Sigmoid colon (tissue), 4 donors: ENCODE data around the gene LAMP5.

Experiments used
- EP300 ChIP-seq, 4 donors: sonication (generic); formaldehyde crosslinking; IDR thresholded peaks; one replicate each; pipeline ENCODE4 v1.6.1; 2017; ENCODE audit warnings: antibody characterized with exemption in 4 of 4
- POLR2A ChIP-seq, 2 donors: fragments of 450-650 bp; IDR thresholded peaks; one replicate each; pipeline ENCODE4 v1.6.1; 2016; ENCODE audit warnings: antibody characterized with exemption in 2 of 2, mild to moderate bottlenecking in 2 of 2, moderate library complexity in 2 of 2
- TF ChIP-seq, protein P1 (sequence below), 4 experiments: fragments of 450-650 bp in 3 of 4; fragments of 200-600 bp in 1 of 4; IDR thresholded peaks; one replicate each; pipeline ENCODE4 v1.5.1; 2016 to 2019; ENCODE audit warnings: antibody characterized with exemption in 4 of 4, mild to moderate bottlenecking in 3 of 4, moderate library complexity in 2 of 4

DNA sequence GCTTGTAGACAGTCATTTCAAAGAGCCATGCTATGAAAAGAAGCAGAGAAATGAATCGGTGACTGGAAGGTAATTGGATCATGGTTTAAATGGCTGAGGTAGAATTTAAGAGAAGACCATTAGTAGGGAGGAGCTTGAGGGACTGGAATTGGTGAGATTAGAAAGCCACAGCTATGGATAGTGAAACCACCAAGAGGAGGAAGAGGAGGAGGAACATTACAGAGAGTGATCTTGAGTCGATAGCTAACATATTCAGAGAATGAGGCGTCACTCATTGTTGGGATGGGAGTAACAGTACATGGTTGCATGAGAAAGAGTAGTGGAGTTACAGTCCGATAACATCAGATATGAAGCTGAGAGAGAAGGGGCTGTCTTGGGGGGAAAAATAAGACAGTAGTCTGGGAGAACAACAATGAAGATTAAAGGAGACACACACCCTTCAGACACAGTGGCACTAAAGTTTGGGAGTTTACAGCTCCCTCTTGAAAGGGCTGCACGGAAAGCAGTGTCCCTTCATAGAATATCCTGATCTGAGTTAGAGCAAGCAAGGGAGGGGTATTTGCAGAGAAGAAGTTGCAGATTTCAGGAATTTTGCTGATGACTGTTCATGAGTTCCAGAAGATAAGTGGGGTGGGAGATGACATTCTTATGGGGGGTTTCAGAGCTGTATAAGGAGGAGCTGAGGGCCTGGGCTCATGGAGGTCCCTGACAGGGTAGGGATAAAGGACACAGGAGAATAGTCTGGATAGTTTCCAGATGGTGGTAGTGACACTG is 15.1 kb upstream of the LAMP5 start:
- TF ChIP-seq, protein P1, sequence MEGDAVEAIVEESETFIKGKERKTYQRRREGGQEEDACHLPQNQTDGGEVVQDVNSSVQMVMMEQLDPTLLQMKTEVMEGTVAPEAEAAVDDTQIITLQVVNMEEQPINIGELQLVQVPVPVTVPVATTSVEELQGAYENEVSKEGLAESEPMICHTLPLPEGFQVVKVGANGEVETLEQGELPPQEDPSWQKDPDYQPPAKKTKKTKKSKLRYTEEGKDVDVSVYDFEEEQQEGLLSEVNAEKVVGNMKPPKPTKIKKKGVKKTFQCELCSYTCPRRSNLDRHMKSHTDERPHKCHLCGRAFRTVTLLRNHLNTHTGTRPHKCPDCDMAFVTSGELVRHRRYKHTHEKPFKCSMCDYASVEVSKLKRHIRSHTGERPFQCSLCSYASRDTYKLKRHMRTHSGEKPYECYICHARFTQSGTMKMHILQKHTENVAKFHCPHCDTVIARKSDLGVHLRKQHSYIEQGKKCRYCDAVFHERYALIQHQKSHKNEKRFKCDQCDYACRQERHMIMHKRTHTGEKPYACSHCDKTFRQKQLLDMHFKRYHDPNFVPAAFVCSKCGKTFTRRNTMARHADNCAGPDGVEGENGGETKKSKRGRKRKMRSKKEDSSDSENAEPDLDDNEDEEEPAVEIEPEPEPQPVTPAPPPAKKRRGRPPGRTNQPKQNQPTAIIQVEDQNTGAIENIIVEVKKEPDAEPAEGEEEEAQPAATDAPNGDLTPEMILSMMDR (IDR thresholded peaks at IDR 0.05) = no peak
- no peak for TF ChIP-seq POLR2A (IDR thresholded peaks at IDR 0.05)
- no peak for TF ChIP-seq EP300 (IDR thresholded peaks at IDR 0.05)
